Measurements from ENCODE around the gene PHIP. TPM values are rescaled to one million over a fixed set of nuclear protein-coding genes. Genes with fewer than 3 reads are reported as not detected.
A peak's percentile ranks its signal among the peaks of the same experiment; 100 is the strongest.

PHIP gene
- total RNA-seq, 1 donor = 26.3 TPM

- TF ChIP-seq, protein P1, sequence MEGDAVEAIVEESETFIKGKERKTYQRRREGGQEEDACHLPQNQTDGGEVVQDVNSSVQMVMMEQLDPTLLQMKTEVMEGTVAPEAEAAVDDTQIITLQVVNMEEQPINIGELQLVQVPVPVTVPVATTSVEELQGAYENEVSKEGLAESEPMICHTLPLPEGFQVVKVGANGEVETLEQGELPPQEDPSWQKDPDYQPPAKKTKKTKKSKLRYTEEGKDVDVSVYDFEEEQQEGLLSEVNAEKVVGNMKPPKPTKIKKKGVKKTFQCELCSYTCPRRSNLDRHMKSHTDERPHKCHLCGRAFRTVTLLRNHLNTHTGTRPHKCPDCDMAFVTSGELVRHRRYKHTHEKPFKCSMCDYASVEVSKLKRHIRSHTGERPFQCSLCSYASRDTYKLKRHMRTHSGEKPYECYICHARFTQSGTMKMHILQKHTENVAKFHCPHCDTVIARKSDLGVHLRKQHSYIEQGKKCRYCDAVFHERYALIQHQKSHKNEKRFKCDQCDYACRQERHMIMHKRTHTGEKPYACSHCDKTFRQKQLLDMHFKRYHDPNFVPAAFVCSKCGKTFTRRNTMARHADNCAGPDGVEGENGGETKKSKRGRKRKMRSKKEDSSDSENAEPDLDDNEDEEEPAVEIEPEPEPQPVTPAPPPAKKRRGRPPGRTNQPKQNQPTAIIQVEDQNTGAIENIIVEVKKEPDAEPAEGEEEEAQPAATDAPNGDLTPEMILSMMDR (IDR thresholded peaks at IDR 0.05; ENCODE audit: insufficient read depth, low read depth, low read length) = no peak
- no peak overlapping the region for H3K4me3 ChIP-seq (ENCODE audit: low read depth, low read length)
- no peak for DNase-seq (ENCODE audit: low read depth)
Observed at GRCh38 chr6:79062708-79063107, 15.3 kb downstream of the PHIP start.

GRCh38 chr6:79057746-79058145, 20.3 kb downstream of the PHIP start:
- TF ChIP-seq, protein P1 (IDR thresholded peaks at IDR 0.05; ENCODE audit: insufficient read depth, low read depth, low read length) = no peak
- no peak overlapping the region for H3K4me3 ChIP-seq (ENCODE audit: low read depth, low read length)
- no peak for DNase-seq (ENCODE audit: low read depth)

DNA sequence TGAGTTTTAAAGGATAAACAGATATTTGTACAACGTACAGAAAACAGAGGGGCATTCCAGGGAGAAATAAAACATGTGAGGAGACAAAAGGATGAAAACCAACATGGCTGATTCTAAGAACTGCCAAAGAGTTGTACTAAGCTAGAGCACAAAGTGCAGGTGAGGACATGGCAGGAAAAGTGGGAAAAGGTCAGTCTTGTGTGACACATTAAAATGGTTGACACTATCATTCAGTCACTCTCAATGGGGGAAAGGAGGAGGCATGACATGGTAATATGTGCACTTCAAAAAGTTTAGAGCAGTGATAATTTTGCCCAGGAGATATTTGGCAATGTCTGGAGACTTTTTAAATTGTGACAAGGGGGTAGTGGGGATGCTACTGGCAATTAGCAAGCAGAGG, 21.8 kb downstream of the PHIP start:
- no peak overlapping the region for H3K4me3 ChIP-seq (ENCODE audit: low read depth, low read length)
- DNase-seq (ENCODE audit: low read depth) = no peak
- TF ChIP-seq, protein P1 (IDR thresholded peaks at IDR 0.05; ENCODE audit: insufficient read depth, low read depth, low read length) = no peak

DNA sequence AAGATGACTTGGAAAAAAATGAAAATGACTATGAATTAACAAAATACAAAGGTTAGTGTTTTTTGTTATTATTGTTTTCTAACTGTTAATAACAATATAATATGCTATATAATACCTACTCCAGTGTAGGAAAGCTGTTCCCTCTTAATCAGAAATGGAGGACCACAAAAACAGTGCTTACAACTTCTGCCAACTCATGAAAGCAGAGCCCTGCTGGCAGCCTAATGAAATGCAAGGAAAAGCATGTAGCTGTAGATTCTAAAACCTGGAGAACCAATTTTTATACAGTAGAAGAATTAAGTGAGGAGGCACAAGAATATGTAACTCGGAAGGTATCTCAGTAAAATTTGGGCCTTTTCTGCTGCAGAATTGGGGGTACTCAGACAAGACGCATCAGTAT, 29.4 kb downstream of the PHIP start:
- DNase-seq (ENCODE audit: low read depth) = peak; percentile 33
- no peak overlapping the region for H3K4me3 ChIP-seq (ENCODE audit: low read depth, low read length)
- TF ChIP-seq, protein P1 (IDR thresholded peaks at IDR 0.05; ENCODE audit: insufficient read depth, low read depth, low read length) = peak; percentile 63

GRCh38 chr6:79047072-79047471, 31.0 kb downstream of the PHIP start:
- no peak for DNase-seq (ENCODE audit: low read depth)
- TF ChIP-seq, protein P1 (IDR thresholded peaks at IDR 0.05; ENCODE audit: insufficient read depth, low read depth, low read length) = no peak
- no peak overlapping the region for H3K4me3 ChIP-seq (ENCODE audit: low read depth, low read length)

DNA sequence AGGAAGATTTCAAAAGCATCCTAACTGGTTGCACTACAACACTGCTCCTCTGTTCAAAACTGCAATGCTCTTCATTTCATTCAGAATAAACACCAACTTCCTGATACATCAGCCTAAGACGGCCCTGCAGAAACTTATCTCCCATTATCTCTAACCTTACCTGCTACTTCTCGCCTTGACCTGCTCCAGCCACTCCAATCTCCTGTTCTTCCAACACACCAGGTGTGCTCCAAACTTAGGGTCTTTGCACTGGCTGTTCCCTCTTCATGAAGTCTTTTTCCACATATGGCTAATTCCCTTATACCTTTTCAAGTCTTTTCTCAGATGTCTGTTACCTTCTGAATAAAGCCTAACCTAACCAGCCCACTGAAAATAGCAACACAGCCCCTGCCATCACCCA, 32.1 kb downstream of the PHIP start:
- DNase-seq (ENCODE audit: low read depth) = no peak
- TF ChIP-seq, protein P1 (IDR thresholded peaks at IDR 0.05; ENCODE audit: insufficient read depth, low read depth, low read length) = no peak
- no peak overlapping the region for H3K4me3 ChIP-seq (ENCODE audit: low read depth, low read length)

- TF ChIP-seq, protein P1 (IDR thresholded peaks at IDR 0.05; ENCODE audit: insufficient read depth, low read depth, low read length) = no peak
- no peak for DNase-seq (ENCODE audit: low read depth)
- H3K4me3 ChIP-seq (ENCODE audit: low read depth, low read length) = no peak overlapping the region
Observed at GRCh38 chr6:79042799-79043126, 35.3 kb downstream of the PHIP start.
